ENCODE results near the gene NOS3.
"Not testable (repeated sequence)": the region's sequence is repeated elsewhere in the genome, so short reads cannot be mapped to it uniquely, and the experiment has no call there.

Gene NOS3

DNA sequence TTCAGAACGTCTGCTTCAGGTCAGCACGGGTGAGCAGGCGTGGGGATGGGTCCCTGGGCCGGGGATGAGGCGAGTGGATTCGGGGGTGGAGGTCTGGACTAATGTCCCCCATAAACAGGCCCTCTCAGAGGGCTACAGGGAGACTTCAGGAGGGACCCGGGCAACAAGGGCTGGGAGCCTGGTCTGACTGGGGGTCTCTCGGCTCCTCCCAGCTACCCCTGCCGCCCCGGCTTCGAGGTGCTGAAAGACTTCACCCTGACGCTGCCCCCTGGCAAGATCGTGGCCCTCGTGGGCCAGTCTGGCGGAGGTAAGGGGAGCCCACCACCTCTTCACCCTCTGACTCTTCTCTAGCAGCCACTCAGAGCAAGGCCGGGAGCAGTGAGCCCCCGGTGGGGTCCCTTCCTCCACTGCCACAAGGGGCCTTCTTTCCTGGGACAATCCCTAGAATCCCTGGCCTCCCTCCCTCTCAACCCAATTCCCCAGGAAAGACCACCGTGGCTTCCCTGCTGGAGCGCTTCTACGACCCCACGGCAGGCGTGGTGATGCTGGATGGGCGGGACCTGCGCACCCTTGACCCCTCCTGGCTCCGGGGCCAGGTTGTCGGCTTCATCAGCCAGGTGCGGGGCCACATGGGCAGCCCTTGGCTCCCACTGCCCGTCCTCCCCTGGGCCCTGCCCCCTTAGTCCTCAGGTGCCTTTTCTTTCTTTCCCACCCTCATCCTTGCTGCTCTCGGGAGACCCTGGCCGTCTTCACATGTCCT, 50.0 kb downstream of the NOS3 start:
- DNase-seq, result no peak

DNA sequence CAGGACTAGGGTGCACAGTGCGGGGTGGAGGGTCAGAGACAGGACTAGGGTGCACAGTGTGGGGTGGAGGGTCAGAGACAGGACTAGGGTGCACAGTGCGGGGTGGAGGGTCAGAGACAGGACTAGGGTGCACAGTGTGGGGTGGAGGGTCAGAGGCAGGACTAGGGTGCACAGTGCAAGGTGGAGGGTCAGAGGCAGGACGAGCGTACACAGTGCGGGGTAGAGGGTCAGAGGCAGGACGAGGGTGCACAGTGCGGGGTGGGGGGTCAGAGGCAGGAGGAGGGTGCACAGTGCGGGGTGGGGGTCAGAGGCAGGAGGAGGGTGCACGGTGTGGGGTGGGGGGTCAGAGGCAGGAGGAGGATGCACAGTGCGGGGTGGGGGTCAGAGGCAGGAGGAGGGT, 52.6 kb downstream of the NOS3 start:
- not testable (repeated sequence) for DNase-seq

DNA sequence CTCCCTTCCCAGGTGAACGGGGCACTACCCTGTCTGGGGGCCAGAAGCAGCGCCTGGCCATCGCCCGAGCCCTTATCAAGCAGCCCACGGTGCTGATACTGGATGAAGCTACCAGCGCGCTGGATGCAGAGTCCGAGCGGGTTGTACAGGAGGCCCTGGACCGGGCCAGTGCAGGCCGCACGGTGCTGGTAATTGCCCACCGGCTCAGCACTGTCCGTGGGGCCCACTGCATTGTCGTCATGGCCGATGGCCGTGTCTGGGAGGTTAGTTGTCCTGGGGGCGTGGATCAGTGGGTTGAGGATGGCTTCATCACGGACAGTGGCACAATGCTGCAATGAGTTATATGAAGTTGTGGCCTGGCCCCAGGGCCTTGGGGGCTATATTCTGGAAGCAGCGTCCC, 53.1 kb downstream of the NOS3 start:
- DNase-seq, result no peak

DNA sequence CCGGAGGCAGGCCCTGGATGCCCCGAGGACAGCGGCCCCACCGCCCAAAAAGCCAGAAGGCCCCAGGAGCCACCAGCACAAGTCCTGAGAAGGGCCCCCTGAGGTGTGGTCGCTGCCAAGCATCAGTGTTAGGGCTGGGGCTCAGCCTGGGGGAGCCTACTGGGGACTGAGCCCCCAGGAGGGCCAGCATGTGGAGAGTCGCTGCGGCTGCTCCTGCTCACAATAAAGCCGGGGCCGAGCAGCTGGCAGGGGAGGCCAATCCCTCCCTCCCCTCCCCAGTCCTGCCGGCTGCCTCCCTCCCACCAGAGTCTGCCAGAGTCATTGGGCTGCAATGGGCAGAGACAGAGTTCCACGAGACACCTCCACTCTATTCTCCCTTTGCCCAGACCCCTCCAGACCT, 54.4 kb downstream of the NOS3 start:
- no peak for DNase-seq

DNA sequence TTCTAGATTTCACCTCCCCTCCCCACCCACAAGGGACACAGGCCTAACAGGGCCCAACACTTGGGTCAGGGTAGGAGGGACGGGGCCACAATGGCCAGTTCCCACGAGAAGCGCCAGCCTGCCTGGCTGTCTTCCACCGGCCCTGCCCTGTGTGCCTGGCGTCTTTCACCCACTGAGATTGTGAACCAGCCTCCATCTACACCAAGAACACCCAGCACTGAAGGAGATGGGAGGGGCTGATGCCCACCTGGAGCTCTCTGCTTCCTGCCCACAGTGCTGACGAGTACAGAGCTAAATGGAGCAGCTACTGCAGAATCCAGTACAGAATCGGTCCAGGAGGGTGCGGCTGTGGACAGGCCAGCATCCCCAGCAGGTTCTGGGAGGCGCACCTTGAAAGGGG, 55.1 kb downstream of the NOS3 start:
- no peak for DNase-seq

DNA sequence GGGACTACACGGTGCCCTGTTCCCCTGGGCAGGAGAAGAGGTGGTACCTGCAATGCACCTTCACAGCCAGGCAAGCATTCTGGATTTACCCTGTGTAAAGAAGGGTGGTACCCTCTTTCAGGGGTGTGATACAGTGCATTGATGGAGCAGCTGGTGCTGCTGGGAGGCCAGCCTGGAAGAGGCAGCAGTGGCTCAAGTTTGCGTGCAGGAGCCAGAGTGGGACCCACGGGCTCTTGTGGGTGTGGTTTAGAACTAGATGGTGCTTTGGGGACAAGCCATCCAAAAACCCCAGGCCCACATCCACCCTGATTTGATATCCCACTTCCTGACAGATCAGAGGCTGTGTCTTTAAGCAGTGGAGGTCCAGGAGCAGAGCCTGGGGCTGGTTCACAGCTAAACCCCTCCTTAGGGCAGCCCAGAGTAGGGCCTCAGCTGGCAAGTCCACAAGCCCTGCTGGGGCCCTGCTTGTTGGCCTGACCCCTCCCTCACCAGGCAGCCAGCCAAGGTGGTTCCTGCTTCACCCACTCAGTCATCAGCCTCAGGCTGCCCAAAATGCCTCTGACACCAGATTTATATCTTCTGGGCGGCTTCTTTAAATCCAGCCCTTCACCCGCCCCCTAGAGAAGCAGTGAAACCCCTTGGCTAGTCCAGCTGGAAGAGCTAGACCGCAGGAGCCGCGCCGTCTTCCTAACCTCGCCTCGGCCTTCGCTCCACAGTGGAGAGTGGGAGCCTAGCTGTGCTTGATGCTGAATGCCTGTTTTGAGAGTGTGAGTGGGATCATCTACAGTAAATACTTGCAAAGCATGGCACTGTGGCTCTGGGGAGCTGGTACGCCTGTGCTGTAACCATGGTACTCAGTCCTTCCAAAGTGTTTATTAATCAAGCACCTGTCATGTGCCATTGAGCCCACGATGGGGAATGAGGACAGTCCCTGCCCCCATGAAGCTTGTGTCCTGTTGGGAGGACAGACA, 56.1 kb downstream of the NOS3 start:
- no peak for DNase-seq

DNA sequence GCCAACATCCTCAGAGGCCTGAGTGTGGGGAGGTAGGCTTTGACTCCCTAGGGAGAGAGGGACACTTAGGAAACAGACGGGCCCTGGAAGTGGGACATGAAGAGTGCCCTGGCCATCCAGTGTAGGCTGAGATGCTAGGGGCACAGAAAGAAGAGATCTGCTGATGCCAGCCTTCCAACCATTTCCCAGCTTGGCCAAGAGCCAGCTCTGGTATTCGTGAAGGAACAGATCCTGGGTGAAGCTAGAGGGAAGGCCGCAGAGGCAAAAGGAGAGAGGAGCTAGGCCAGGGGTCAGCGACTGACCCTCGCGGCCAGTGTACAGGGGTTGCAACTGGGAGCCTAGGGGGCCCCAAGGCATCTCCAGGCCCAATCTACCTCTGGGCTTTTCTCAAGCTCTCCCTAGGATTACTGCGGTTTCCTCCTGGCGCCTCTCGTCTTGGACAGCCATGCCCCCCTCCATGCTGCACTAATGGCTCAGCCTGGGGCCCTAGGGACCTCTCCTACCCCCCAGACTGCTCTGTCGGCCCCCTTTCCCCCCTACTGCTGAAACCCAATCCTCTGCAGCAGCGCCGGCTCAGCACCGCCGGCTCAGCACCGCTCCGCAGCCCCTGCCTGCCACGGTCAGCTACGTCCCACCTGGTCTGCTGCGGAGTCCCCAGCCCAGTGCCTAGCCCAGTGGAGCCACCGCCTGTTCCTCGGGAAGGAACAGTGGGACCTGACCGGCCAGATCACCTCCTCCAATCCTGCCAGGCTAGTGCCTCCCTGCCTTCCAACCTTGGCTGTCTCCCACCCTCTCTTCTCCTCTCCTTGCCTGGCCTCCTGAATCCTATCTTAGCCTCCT, 57.4 kb downstream of the NOS3 start, which contains the start of gene ASIC3:
ASIC3 (plus strand) TSS at position 556 of the 840 bp plus-strand sequence. CDS start 355 bp downstream, outside the sequence.
- no peak for DNase-seq

DNA sequence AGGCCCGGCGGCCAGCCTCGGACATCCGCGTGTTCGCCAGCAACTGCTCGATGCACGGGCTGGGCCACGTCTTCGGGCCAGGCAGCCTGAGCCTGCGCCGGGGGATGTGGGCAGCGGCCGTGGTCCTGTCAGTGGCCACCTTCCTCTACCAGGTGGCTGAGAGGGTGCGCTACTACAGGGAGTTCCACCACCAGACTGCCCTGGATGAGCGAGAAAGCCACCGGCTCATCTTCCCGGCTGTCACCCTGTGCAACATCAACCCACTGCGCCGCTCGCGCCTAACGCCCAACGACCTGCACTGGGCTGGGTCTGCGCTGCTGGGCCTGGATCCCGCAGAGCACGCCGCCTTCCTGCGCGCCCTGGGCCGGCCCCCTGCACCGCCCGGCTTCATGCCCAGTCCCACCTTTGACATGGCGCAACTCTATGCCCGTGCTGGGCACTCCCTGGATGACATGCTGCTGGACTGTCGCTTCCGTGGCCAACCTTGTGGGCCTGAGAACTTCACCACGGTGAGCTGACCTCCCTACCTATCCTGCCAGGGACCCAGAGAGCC, 58.2 kb downstream of the NOS3 start:
- DNase-seq, result no peak

DNA sequence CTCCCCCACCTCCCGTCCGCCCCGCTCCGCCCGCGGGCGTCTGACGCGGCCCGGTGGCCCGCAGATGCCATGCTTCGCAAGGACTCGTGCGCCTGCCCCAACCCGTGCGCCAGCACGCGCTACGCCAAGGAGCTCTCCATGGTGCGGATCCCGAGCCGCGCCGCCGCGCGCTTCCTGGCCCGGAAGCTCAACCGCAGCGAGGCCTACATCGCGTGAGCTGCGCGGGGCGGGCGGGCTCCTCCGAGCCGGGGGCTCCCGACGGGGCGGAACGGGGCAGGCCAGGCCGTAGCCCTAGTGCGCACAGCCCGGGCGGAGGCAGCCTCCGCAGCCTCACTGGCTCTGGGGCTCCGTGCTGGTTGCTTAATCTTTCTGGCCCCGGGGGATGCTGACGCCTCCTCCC, 60.3 kb downstream of the NOS3 start:
- no peak for DNase-seq

DNA sequence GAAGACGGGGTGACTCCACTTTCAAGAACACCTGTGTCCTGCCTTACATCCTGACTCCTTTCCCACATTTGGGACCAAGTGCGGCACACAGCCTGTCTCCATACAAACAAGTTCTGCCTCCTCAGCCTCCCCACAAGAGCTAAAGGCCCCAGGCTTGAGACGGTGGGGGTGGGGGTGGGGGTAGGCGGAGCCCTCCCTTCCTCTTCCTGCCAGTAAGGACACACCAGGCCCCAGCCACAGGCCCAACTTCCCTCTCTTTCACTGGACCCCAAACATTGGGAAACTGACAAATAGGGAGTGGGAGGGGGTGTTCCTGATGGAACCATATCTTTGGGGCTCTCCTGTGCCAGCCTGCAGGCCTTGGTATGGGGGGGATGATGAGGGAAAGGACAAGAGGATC, 62.3 kb downstream of the NOS3 start:
- DNase-seq, result no peak

DNA sequence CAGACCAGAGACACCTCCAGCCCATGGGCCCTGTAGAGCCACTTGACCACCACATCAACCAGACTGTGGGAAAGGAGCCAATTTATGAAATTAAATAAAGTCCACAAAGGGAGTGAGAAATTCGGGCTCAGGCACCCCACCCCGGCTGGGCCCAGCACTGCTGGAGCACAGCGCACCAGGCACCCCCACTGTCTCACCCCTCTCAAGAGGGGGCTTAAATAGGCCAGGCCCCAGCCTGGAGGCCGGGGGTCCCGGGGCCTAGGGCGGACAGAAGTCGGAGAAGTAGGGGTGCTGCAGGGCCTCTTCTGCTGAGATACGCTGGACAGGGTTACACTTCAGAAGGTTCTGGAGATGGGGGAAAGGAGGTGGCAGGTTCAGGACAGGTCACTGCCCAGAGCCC, 62.9 kb downstream of the NOS3 start:
- no peak for DNase-seq

DNA sequence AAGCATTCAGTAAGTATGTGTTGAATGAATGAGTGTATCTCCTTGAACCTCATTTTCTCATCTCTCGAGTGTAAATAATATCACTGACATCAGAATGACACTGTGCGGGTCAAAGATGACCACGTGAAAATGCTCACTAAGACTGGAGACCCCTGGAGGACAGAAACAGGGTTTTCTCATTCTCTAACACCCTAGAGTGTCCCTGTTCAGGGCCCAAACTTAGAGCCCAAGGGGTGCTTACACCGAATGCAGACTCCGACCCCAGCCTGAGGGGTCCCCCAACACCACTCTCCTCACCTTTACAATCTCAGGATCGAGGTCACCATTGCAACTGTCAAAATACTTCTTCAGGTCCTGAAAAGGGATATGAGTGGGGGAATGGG, 65.5 kb downstream of the NOS3 start:
- no peak for DNase-seq

DNA sequence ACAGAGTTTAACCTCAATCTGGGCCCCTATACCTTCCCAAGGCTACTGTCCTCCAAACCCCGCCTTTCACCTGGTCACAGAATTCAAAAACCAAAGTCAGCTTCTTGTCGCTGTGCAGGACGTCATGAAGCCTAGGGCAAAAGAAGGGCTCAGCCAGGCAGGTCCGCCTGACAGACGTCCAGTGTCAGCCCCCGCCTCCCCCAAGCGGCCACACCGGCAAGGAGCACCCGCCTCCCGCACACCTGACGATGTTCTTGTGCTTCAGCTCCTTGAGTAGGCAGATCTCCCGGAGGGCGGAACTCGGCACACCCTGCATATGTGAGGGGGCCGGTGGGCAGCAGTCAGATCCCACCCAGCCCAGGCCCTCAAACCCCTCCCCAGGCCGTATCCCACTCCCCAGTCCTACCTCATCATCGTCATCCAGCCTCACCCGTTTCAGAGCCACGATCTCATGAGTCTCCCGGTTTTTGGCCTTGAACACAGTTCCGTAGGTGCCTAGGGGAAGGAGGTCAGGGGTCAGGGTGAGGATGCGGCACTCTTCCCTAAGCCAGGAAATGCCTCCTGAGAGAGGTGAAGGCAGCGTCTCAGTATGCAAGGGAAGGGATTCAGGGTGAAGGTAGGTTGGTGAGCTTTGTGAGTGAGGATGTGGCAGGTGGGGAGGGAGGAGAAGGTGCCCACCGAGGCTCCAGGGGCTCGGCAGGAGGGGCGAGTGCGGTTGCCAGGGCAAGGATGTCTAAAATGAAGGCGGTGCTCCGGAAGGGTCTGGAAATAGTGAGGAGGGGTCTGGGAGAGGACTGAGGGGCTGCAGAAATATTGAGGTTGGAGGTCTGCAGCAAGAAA, 66.1 kb downstream of the NOS3 start:
- DNase-seq, result no peak

DNA sequence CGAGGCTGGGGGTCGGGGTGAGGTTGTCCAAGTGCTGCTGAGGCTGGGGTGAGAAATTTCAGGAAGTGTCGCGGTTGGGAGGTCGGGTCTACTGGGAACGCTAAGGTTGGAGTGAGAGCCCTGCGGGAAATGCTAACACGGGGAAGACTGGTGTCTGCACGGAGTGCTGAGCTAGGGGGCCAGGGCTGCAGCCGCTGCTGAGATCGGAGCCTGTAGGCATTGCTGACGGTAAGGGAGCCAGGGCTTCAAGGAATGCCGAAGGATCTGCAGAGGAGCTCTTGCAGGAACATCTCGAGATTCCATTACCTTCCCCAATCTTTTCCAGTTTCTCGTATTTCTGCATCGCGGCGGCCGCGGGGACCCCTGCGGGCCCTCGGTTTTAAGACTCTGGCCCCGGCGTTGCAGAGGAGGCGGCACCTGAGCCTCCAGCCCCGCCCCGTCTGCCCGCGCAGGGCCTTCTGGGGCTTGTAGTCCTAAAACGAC, 66.7 kb downstream of the NOS3 start, which contains the start of gene CDK5:
CDK5 (minus strand) TSS at position 392 of the 483 bp plus-strand sequence; CDS start at position 343, 49 bp downstream.
- no peak for DNase-seq

DNA sequence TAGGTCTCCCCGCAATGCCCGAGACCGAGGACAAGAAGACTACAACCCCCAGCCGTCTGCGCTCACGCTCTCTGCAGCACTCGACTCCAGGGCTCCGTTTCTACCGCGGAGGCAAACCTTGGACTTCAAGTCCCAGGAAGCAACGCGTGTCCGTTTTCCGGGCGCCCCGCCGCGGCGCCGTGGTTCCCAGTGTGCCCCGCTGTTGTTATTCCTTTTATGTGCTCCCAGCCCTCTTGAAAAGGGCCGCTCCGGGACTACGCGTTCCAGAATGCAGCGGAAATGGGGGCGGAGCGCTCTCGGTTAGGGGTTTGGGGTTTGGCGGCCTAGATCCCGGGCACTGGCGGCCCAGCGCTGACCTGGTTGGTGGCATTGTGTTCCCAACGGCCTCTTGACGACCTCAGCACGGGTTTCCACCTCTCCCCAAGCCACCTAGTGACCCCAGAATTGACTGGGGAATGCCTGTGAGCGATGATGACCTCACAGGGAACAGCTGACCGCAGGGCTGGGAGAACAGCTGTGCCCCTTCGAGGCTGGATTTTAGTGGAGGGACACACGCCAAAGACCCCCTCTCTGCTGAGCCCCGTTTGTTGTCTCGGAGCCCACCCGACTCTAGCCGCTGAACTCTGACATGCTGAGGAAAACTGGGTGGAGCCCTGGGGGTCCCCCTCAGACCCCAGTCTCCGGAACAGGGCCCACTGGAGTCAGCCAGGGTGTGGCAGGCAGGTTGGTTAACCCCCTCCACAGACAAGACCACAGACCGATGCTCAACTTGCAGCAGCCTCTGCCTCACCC, 67.4 kb downstream of the NOS3 start:
- DNase-seq, result peak; percentile 99

DNA sequence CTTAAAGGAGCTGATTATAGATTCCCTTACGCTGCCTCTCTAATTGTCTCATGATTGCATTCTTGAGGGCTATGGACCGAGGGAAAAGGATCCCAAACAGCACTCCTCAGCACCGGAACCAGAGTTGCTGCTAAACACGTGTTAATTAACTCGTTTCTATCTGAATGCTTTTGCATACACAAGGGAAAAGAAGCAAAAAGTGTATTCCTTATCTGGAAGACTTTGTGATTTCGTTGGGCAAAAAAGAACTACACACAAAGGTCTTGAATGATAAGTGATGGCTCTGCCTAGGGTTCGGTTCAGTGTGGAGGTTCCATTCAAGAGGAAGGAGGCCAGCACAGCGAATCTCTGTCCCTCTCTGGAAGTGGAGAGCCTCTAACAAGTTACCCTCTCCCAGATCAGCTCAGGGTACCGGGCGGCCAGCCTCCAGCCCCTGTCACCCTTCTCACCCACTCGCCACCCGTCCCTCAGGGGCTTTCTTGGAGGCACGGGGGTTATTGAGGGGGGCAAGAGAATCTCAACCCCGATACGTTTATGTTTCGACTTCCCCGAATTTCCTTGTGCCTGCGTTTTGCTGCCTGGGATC, 68.1 kb downstream of the NOS3 start:
- no peak for DNase-seq

DNA sequence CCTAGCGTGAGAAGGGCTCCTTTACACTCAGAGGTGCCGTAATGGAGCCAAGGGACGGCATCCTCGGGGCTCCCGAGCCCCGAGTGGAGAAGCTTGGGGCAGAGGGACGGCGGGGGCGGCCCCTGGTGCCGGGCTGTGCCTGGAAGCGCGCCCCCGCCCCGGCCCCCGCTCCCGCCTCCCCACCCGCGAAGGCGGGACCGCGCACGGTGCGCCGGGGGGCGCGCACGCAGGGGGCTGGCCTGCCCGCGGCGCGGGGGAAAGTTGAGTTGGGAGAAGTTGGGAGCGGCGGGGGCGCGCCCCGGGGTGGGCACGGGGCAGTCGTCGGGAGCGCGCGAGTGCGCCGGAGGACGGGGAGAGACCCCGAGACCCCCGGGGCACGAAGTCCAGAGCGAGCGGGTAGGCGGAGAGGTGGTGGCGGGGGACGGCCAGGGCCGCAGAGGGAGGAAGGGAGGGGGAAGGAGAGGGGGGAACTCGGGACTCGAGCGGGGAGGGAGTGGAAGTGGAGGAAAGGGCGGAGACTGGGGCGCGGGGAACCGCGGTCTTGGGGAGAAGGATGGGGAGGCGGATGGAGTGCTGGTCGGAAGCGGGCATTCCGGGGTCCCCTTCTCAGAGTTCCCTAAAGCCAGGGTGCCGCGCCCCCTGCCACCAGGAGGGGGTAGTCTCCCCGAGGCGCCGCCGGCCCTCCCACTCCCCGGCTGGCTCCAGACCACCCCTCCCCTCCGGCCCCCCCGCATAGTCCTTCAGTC, 68.7 kb downstream of the NOS3 start, which contains the start of gene SLC4A2:
SLC4A2 (plus strand) TSS at position 223 of the 746 bp plus-strand sequence. CDS start 2,399 bp downstream, outside the sequence.
- no peak for DNase-seq

DNA sequence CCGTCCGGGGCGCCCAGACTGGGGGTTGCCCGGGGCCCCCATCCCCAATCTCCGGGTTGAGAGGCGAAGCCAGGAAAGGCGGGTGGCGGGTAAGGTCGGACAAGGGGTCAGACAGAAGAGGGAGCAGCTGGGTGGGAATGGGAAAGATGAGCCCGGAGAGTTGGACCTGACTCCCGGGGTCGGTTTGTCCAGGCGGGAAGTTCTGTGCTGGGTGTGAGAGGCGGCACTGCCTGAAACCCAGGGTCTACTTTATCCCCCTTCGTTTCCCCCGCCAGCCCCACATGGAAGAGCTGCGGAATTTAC, 69.2 kb downstream of the NOS3 start:
- no peak for DNase-seq

DNA sequence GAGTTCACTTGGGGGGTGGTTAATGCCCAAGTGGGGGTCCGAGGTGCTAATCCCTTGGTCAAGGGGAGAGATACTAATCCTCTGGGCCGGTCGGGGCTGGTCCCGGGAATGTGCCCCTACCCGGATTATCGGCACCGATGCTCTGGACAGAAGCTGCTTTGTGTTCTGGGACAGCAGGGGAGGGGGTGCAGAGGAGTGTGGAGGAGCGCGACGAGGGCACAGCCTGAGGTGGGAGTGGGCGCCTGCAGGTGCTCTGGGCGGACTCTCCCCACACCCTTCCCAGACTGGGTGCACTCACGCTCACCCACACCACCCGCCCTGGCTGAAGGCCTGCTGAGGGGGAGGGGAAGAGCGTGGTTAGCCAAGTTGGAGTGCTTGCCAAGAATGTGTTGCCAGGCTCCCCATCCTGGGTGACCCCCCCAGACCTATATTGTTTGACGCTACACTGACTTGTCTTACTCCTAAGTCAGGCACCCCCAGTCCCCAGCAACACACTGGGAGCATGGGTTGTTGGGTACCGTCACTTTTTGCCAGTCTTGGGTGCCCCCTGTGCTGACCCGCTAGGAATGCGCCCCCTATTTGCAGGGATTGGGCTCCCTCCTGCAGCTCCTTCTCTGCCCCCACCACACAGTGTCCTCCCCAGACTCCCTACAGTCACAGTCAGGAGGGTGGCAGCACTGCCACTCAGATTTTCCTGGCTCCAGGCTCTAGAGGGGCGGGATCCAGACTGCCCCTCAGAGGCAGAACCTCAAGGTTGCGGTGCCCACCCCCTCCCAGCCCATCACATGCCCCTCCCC, 69.8 kb downstream of the NOS3 start:
- DNase-seq, result no peak
